ENCODE data around the gene PIEZO2.

GRCh38 chr18:11145413-11146191 lies 3.8 kb downstream of the PIEZO2 start:
- TF ChIP-seq CTCF (IDR thresholded peaks at IDR 0.05) = no peak
- TF ChIP-seq POLR2A (IDR thresholded peaks at IDR 0.05) = no peak
- no peak for TF ChIP-seq POLR2AphosphoS5 (IDR thresholded peaks at IDR 0.05)
- no peak for TF ChIP-seq EP300 (IDR thresholded peaks at IDR 0.05)
